M059J (cell line): ENCODE measurements around the gene FNDC1. TPM values are rescaled to one million over a fixed set of nuclear protein-coding genes. Genes with fewer than 3 reads are reported as not detected.
A peak's percentile ranks its signal among the peaks of the same experiment; 100 is the strongest.
"Not testable (repeated sequence)": the region's sequence is repeated elsewhere in the genome, so short reads cannot be mapped to it uniquely, and the experiment has no call there.

Experiments used
- DNase-seq: peaks from one replicate; pipeline ENCODE4 v3.0.0-alpha.2; 2012; ENCODE audit warnings: low read depth
- total RNA-seq: library from RNA; depleted of rRNA; stranded (reverse); fragments of >200 nt; shearing (Covaris generic); gene quantifications from 2 replicates; pipeline ENCODE4 v1.2.3, GENCODE V29; 2014; rRNA removed

FNDC1 gene
- total RNA-seq = not detected in 2 replicates

GRCh38 chr6:159169193-159169555, at the start of gene FNDC1:
FNDC1 (plus strand) TSS chr6:159169400; CDS start chr6:159169597, 197 bp downstream.
- DNase-seq = no peak

- DNase-seq = no peak
These were observed 49.4 kb upstream of the FNDC1 start for GRCh38 chr6:159119791-159120190.

- DNase-seq = no peak
These were observed 47.7 kb upstream of the FNDC1 start for GRCh38 chr6:159121486-159121885.

DNA sequence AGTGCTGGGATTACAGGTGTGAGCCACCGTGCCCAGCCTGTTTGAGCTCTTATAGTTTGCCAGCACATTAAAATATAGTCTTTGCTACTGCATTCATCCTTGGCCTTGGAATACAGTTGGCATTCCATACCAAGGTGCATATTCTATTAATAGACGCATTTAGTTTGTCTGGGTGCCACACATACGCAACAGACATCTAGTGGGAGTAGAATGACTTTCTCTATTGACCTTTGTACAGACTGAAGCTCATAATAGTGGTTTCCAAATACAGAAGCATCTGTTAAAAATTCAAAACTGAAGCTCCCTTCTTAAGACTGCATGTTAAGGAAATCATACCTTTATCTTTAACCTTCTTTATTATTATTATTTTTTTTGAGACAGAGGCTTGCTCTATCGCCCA, 46.7 kb upstream of the FNDC1 start:
- no peak for DNase-seq

- not testable (repeated sequence) for DNase-seq
These were observed 45.4 kb upstream of the FNDC1 start for GRCh38 chr6:159123831-159124230.

DNA sequence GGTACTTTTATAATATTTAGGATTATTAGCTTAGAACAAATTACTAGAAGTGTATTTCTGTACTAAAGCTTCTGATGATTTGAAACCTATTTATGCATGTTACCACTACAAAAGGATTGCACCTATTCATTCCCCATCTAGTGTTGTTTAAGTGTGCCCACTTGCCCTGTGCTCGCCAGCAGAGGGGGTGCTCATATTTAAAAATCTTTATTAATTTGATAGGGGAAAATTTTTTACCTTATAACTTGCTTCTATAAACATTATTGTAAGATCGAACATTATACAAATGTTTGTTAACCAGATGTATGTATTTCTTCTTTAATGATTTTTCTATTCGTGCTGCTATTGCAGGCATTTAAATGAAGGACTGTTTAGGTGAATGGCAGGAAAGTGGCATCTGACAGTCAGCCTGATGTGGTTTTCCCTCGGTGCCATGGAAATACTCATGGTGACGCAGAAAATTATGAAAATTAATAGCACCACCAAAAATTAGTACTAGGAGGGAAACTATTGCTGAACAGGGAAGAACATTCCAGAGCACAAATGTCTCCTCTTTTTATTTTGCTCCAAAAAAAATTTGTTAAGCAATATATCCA, 44.1 kb upstream of the FNDC1 start:
- DNase-seq = no peak

DNA sequence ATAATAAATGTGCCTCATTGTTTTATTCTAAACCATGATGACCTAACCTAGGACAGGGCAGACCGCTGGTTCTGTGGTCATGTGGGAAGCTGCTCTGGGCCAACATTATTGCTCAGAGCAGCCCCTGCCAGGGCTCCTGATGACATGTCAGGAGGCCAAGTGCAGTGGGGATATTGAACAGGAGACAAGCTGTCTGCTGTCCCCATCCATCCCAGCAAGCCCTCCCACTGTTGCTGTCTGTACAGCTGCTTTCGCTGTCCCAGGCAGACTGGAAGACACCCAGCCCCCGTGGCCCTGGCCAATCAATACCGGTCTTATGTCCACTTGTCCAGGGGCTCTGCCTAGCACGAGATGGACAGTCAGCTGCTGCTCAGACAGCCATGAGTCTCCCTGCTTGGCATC, 43.2 kb upstream of the FNDC1 start:
- DNase-seq = peak; percentile 19

- DNase-seq = no peak
These were observed 42.6 kb upstream of the FNDC1 start for GRCh38 chr6:159126590-159126989.

GRCh38 chr6:159127701-159128100, 41.5 kb upstream of the FNDC1 start:
- no peak for DNase-seq

- no peak for DNase-seq
These were observed 40.2 kb upstream of the FNDC1 start for GRCh38 chr6:159128978-159129377.

GRCh38 chr6:159130846-159131245, 38.4 kb upstream of the FNDC1 start:
- no peak for DNase-seq

- no peak for DNase-seq
These were observed 37.5 kb upstream of the FNDC1 start for GRCh38 chr6:159131709-159132108.

DNA sequence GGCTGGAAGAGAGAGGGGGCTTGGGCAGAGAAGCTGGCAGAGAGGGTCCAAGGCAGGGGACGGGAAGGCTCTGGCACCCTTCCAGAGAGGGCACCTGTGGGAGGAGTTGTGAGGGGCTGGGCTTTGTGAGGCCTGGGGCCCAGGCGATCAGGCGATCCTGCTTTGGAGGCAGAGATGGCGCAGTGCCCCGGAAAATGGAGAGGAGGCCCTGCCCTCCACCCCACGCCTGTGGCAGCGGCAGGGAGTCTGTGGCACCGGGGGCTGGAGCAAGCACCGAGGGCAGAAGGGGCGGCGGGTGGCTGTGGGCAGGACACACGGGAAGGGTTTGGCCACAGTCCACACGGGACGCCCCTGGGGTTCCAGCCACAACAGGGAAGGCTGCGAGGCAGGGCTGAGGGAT, 36.5 kb upstream of the FNDC1 start:
- DNase-seq = no peak

DNA sequence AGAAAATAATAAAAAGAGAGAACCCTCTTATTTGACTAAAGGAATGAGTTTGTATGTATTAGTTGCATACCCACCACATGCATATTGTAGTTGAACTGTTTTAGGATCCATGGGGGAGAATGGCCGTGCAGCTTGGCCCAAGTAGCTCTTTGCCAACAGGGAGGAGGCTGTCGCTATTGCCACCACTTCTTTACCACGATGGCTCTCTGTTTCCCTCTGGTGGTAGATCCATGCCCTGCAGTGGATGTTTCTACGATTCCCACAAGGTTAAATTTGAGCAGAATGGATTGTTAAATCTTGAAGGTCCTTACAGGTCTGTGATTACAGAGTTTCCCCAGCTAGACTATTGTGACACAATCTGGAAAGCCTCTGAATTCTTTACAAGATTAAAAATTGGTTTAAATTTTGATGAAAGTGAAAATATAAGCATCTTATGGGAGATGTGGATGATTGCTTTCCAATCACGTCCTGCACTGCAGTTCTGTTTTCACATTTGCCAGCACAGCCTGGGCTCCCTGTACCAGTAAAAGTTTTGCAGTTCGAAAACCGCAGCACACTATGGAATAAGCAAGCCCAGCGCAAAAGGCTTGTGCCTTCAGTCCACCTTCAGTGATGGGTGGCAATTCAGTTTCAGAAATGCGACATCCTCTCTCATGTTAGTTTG, 34.4 kb upstream of the FNDC1 start:
- DNase-seq = peak; percentile 59

DNA sequence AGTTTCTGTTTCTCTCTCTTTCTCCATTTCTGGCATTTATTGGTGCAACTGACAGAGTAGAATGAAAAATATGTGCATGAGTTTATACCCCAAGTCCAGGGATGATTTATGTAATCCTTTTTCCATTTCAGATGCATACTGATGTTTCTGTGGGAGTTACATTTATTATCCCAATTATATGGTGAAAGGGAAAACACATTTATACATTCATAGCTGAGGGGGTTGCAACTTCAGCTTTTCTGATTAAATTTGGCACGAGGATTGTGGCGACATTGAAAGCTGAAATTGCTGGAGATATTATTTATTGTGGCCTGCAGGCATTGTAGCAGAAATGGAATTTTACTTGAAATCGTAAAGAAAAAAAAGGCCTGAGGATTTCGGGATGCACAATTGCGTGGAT, 31.5 kb upstream of the FNDC1 start:
- no peak for DNase-seq

DNA sequence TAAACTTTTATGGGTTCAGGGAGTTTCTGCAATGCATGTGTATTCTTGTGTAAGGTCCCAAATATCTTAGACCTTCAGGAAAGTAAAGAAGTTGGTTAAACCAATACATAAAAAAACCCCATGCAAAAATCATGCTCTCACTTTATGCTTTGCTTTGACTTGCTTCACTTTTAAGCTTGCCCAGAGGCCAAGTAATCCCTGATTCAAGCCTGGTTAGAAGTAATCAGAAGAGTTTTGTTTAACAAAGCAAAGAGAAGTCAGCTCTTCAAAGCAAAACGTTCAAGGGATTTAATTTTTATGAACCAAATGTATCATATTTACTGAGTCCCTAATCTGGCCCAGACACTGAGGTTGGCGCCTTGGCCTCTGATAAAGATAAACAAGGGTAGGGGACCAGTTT, 26.7 kb upstream of the FNDC1 start:
- DNase-seq = no peak

- no peak for DNase-seq
These were observed 20.6 kb upstream of the FNDC1 start for GRCh38 chr6:159148641-159149040.

DNA sequence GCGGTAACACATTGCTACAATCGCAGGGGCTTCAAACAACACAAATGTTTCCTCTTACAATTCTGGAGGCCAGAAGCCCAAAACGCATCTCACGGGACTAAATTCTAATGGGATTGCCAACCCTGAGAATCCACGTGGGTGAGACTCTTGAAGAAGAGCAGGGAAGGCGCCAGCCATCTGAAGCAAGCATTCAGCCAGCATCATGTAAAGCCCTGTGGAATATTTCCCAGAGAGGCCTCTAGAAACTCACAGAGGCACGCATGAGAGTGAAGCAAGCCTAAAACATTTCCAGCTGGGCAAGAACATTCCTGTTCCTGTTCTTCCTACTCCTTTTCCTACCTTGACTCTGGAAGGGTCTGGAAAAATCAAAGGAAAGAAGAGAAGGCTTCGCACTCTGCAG, 19.6 kb upstream of the FNDC1 start:
- DNase-seq = no peak

GRCh38 chr6:159151266-159151855, 17.8 kb upstream of the FNDC1 start:
- DNase-seq = peak; percentile 41

DNA sequence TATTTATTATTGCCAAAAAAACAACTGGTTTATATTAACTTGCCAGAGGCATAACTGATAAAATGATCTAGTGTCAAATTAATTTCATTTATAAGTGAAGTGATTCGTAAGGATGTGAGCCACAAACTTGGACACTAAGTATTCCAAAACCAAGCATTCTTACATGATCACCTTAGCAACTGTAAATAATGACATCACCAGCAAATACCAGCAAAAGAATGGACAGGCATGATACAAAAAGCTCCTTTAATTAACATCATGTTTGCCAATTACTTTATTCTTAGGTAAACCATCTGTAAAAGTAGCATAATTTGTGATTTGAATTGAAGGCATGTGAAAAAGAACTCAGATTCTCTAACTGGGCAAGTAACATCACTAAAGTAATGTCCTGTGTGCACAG, 17.2 kb upstream of the FNDC1 start:
- DNase-seq = peak; percentile 22

GRCh38 chr6:159152782-159153181, 16.4 kb upstream of the FNDC1 start:
- no peak for DNase-seq

DNA sequence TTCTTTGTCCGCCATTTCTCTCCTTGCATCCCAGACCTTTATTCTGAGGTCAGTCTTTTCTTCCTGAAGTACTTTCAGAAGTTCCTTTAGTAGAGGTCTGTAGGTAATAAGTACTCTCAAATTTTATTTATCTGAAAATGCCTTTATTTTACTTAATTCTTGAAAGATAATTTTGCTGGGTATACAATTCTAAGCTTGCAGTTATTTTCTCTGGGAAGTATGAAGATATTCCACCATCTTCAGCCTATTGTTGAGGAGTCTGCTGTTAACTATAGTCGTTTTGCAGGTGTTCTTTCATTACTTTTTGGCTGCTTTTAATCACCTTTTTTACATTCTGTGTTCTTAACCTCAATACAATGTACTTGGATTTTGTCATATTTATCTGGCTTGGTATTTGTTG, 13.5 kb upstream of the FNDC1 start:
- DNase-seq = no peak

DNA sequence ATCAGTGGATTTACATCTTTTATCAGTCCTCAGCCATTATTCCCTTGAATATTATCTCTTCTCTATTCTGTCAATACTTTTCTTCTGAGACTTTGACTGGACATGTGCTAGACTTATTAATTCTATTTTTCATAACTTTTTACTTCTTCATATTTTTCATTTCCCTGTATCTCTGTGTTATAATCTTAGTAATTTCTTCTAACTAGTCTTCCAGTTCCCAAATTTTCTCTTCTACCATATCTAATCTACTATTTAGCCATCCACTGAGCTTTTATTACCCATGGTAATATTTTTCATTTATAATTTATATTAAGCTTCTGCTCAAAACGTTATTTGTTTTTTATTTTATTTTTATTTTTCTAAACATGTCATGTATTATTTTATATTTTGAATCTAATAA, 13.1 kb upstream of the FNDC1 start:
- no peak for DNase-seq

GRCh38 chr6:159157431-159157830, 11.8 kb upstream of the FNDC1 start:
- DNase-seq = no peak
